A549 (cell line): ENCODE results near the gene STK35.

ENCODE experiments used
- CHD2 ChIP-seq: fragments of 150-350 bp; IDR thresholded peaks from 2 replicates; pipeline ENCODE4 v1.6.1; 2014; ENCODE audit warnings: low read length; ENCODE audit not compliant: partially characterized antibody
- EP300 ChIP-seq, 2 experiments: fragments of >200 bp; sonication (Bioruptor Twin); formaldehyde crosslinking; IDR thresholded peaks; 2 replicates in 1 of 2; 3 replicates in 1 of 2; pipeline ENCODE4 v1.6.1; 2016 to 2017
- FOSL2 ChIP-seq, 2 experiments: fragments of 450-650 bp in 1 of 2; fragments of >200 bp in 1 of 2; sonication (Bioruptor Twin) in 1 of 2; formaldehyde crosslinking; IDR thresholded peaks; 2 replicates each; pipeline versions ENCODE4 v1.5.0 to v1.6.1; 2016 to 2020; ENCODE audit warnings: mild to moderate bottlenecking in 1 of 2, moderate library complexity in 1 of 2
- HOXA7 ChIP-seq: fragments of 250-450 bp; sonication (Bioruptor Pico); IDR thresholded peaks from 2 replicates; pipeline ENCODE4 v1.5.0; 2020; ENCODE audit warnings: mild to moderate bottlenecking, moderate library complexity
- POLR2A ChIP-seq: IDR thresholded peaks from 2 replicates; pipeline ENCODE4 v1.6.1; 2012; ENCODE audit warnings: mild to moderate bottlenecking, low read length
- RCOR1 ChIP-seq: fragments of 150-350 bp; IDR thresholded peaks from 2 replicates; pipeline ENCODE4 v1.6.1; 2014; ENCODE audit warnings: antibody characterized with exemption, low read length, low read depth
- RFX5 ChIP-seq: fragments of 450-650 bp; IDR thresholded peaks from 2 replicates; pipeline ENCODE4 v1.7.1; 2014; ENCODE audit warnings: antibody characterized with exemption, mild to moderate bottlenecking, moderate library complexity
- SREBF2 ChIP-seq: fragments of 450-650 bp; IDR thresholded peaks from 2 replicates; pipeline ENCODE4 v1.6.1; 2014; ENCODE audit warnings: mild to moderate bottlenecking, moderate library complexity
- TF ChIP-seq, protein P1 (sequence below): fragments of >200 bp; sonication (Bioruptor Twin); formaldehyde crosslinking; IDR thresholded peaks from 3 replicates; pipeline ENCODE4 v1.5.1; 2016
- TF ChIP-seq, protein P2 (sequence below): fragments of 450-650 bp; IDR thresholded peaks from 2 replicates; pipeline ENCODE4 v1.6.1; 2014; ENCODE audit warnings: antibody characterized with exemption
- TF ChIP-seq, protein P3 (sequence below): IDR thresholded peaks from 2 replicates; pipeline ENCODE4 v1.6.1; 2012
- TF ChIP-seq, protein P4 (sequence below): IDR thresholded peaks from 2 replicates; pipeline ENCODE4 v1.6.1; 2012; ENCODE audit warnings: low read depth, borderline replicate concordance

DNA sequence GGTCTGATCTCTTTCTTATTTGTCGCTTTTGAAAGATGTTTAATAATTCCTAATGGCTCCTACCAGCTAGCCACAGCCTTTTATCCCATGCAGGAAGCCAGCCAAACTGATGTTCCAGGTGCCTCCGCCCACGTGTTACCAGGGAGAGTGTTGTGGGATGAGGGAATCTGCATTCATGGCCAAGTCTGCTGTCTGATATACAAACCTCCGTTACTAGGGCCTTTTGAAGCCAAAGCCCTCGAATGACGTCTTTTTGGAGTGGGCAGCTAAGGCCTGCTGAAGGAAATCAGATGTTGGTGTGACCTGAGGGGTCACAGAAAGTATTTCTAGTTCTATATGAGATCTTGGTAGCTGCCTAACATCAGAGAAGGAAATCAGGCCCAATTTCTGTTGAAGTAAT, 21.3 kb downstream of the STK35 start:
- TF ChIP-seq, protein P1, sequence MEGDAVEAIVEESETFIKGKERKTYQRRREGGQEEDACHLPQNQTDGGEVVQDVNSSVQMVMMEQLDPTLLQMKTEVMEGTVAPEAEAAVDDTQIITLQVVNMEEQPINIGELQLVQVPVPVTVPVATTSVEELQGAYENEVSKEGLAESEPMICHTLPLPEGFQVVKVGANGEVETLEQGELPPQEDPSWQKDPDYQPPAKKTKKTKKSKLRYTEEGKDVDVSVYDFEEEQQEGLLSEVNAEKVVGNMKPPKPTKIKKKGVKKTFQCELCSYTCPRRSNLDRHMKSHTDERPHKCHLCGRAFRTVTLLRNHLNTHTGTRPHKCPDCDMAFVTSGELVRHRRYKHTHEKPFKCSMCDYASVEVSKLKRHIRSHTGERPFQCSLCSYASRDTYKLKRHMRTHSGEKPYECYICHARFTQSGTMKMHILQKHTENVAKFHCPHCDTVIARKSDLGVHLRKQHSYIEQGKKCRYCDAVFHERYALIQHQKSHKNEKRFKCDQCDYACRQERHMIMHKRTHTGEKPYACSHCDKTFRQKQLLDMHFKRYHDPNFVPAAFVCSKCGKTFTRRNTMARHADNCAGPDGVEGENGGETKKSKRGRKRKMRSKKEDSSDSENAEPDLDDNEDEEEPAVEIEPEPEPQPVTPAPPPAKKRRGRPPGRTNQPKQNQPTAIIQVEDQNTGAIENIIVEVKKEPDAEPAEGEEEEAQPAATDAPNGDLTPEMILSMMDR: no peak
- TF ChIP-seq RCOR1 (no peak), HOXA7 (CRISPR knock-in tag) (no peak), POLR2A (no peak), EP300 (IDR thresholded peaks at IDR 0.05) (no peak), SREBF2 (no peak), RFX5 (no peak), FOSL2 (IDR thresholded peaks at IDR 0.05) (no peak), FOSL2 (CRISPR knock-in tag; IDR thresholded peaks at IDR 0.05) (no peak), CHD2 (no peak)
- TF ChIP-seq, protein P2, sequence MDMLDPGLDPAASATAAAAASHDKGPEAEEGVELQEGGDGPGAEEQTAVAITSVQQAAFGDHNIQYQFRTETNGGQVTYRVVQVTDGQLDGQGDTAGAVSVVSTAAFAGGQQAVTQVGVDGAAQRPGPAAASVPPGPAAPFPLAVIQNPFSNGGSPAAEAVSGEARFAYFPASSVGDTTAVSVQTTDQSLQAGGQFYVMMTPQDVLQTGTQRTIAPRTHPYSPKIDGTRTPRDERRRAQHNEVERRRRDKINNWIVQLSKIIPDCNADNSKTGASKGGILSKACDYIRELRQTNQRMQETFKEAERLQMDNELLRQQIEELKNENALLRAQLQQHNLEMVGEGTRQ: no peak
- TF ChIP-seq, protein P3, sequence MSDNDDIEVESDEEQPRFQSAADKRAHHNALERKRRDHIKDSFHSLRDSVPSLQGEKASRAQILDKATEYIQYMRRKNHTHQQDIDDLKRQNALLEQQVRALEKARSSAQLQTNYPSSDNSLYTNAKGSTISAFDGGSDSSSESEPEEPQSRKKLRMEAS: no peak
- TF ChIP-seq, protein P4, sequence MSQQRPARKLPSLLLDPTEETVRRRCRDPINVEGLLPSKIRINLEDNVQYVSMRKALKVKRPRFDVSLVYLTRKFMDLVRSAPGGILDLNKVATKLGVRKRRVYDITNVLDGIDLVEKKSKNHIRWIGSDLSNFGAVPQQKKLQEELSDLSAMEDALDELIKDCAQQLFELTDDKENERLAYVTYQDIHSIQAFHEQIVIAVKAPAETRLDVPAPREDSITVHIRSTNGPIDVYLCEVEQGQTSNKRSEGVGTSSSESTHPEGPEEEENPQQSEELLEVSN: no peak
